Prostate gland (tissue), 2 donors: Measurements from ENCODE around the gene GRID2.

ENCODE experiments used
- POLR2AphosphoS5 ChIP-seq: sonication (generic); formaldehyde crosslinking; IDR thresholded peaks from one replicate; pipeline ENCODE4 v1.6.1; 2017; ENCODE audit warnings: antibody characterized with exemption
- TF ChIP-seq, protein P1 (sequence below), 4 experiments: fragments of 200-600 bp in 2 of 4; fragments of 450-650 bp in 2 of 4; sonication (generic) in 2 of 4; IDR thresholded peaks; 1 replicate in 3 of 4; 2 replicates in 1 of 4; pipeline ENCODE4 v1.5.1; 2016 to 2019; ENCODE audit warnings: antibody characterized with exemption in 4 of 4, mild to moderate bottlenecking in 2 of 4, moderate library complexity in 2 of 4

DNA sequence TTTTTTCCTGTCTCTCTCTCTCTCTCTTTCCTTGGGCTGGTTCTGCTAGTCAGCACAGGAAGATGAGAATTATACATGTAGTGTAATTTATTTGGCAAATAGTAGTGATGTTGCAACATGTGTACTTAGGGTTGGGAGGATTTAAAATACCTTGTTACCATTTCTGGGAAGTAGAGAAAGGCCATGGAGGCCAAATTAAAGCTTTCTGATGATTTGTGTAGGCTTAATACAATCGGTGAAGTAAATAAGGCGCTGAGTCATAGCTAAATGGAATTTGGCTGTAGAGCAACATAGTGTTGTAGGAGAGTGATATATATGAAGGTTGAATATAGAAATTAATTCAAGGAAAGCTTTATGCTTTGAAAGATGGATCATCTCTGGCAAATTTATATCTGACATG is 295.3 kb downstream of the GRID2 start:
- TF ChIP-seq, protein P1, sequence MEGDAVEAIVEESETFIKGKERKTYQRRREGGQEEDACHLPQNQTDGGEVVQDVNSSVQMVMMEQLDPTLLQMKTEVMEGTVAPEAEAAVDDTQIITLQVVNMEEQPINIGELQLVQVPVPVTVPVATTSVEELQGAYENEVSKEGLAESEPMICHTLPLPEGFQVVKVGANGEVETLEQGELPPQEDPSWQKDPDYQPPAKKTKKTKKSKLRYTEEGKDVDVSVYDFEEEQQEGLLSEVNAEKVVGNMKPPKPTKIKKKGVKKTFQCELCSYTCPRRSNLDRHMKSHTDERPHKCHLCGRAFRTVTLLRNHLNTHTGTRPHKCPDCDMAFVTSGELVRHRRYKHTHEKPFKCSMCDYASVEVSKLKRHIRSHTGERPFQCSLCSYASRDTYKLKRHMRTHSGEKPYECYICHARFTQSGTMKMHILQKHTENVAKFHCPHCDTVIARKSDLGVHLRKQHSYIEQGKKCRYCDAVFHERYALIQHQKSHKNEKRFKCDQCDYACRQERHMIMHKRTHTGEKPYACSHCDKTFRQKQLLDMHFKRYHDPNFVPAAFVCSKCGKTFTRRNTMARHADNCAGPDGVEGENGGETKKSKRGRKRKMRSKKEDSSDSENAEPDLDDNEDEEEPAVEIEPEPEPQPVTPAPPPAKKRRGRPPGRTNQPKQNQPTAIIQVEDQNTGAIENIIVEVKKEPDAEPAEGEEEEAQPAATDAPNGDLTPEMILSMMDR (IDR thresholded peaks at IDR 0.05), result no peak
- no peak for TF ChIP-seq POLR2AphosphoS5
